Stomach smooth muscle (tissue), 2 donors: Measurements from ENCODE around the gene HIRA.
A peak's percentile ranks its signal among the peaks of the same experiment; 100 is the strongest.

Experiments used
- H3K27ac ChIP-seq: one replicate; pipeline ENCODE4 v1.7.0; 2013; ENCODE audit warnings: mild to moderate bottlenecking, low read length, inconsistent platforms
- H3K27me3 ChIP-seq, 2 donors: one replicate each; pipeline ENCODE4 v1.7.0; 2013; ENCODE audit warnings: low read length in 2 of 2; ENCODE audit not compliant: insufficient read depth in 2 of 2, control insufficient read depth in 1 of 2
- H3K36me3 ChIP-seq, 2 donors: one replicate each; pipeline ENCODE4 v1.7.0; 2013; ENCODE audit warnings: low read length in 2 of 2; ENCODE audit not compliant: control insufficient read depth in 2 of 2, insufficient read depth in 2 of 2
- H3K4me1 ChIP-seq: one replicate; pipeline ENCODE4 v1.7.0; 2013; ENCODE audit warnings: low read length; ENCODE audit not compliant: control insufficient read depth, insufficient read depth
- H3K4me3 ChIP-seq, 2 donors: one replicate each; pipeline ENCODE4 v1.7.0; 2013; ENCODE audit warnings: low read length in 2 of 2
- H3K9ac ChIP-seq, 2 donors: one replicate each; pipeline ENCODE4 v1.7.0; 2013; ENCODE audit warnings: low read length in 2 of 2, mild to moderate bottlenecking in 1 of 2
- H3K9me3 ChIP-seq, 2 donors: one replicate each; pipeline ENCODE4 v1.7.0; 2013; ENCODE audit warnings: low read length in 2 of 2; ENCODE audit not compliant: control insufficient read depth in 2 of 2
- donor health status: healthy.
- donor health status: Pancreatic carcinoma.

Gene HIRA, protein sequence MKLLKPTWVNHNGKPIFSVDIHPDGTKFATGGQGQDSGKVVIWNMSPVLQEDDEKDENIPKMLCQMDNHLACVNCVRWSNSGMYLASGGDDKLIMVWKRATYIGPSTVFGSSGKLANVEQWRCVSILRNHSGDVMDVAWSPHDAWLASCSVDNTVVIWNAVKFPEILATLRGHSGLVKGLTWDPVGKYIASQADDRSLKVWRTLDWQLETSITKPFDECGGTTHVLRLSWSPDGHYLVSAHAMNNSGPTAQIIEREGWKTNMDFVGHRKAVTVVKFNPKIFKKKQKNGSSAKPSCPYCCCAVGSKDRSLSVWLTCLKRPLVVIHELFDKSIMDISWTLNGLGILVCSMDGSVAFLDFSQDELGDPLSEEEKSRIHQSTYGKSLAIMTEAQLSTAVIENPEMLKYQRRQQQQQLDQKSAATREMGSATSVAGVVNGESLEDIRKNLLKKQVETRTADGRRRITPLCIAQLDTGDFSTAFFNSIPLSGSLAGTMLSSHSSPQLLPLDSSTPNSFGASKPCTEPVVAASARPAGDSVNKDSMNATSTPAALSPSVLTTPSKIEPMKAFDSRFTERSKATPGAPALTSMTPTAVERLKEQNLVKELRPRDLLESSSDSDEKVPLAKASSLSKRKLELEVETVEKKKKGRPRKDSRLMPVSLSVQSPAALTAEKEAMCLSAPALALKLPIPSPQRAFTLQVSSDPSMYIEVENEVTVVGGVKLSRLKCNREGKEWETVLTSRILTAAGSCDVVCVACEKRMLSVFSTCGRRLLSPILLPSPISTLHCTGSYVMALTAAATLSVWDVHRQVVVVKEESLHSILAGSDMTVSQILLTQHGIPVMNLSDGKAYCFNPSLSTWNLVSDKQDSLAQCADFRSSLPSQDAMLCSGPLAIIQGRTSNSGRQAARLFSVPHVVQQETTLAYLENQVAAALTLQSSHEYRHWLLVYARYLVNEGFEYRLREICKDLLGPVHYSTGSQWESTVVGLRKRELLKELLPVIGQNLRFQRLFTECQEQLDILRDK

DNA sequence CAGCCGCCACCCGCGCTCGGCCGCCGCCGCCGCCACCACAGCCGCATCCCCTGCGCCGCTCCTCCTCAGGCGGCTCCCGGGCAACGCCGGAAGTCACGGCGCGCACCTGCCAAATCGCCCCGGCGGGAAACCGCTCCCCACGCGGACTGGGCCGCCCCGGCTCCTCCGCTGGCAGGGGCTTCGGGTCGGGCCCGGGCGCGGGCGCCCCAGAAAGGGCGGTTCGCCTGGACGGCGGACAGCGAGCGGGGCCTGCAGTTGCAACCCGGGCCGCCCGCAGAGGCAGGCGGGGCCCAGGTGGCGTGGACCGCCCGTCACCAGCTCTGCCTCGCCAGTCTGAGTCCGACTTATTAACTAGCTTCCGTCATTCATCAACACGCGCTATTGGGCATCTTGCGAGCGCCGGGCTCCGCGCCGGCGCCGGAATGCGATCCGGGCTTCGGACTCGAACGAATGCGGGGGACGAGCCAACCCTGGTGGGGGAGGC is at the start of gene HIRA:
Gene HIRA, minus strand, starts transcription at position 85 of the 484 bp plus-strand sequence. CDS start 257 bp downstream, outside the sequence.
- Histone ChIP-seq H3K27ac (peak within 1 kb of the TSS; percentile 95), H3K4me3 (peak within 1 kb of the TSS; percentile 86 to 95), H3K27me3 (no peaks in the 10 kb centered on the region), H3K9me3 (no peaks in the 10 kb centered on the region), H3K36me3 (peaks cover 14% of the 10 kb centered on the region in 2 donors), H3K9ac (peak within 1 kb of the TSS; percentile 94 to 95), H3K4me1 (peaks cover 20% of the 10 kb centered on the region)

DNA sequence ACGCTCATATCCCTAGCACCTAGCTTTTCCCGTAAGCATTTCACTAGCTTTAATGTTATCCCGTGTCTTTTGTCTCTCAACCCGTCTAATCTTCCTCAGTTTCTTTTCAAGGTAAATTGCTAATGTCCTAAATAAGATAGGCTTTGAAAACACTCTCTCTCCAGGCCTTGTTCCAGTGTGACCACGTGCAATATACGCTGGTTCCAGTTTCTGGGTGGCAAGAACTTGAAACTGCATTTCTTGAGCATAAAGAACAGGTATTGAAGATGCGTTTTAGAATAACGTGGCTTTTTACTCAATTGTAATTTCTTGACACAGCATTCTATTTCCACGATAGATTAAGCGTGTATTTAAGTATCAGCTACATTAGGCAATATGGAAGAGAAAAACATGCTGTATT is 49.3 kb upstream of the HIRA start:
- Histone ChIP-seq H3K4me1 (peaks cover 14% of the 10 kb centered on the region), H3K27me3 (no peaks in the 10 kb centered on the region), H3K27ac (no peak overlapping the region), H3K9ac (no peak overlapping the region), H3K4me3 (no peak overlapping the region), H3K36me3 (peaks cover 0 to 4% of the 10 kb centered on the region in 2 donors), H3K9me3 (no peaks in the 10 kb centered on the region)

DNA sequence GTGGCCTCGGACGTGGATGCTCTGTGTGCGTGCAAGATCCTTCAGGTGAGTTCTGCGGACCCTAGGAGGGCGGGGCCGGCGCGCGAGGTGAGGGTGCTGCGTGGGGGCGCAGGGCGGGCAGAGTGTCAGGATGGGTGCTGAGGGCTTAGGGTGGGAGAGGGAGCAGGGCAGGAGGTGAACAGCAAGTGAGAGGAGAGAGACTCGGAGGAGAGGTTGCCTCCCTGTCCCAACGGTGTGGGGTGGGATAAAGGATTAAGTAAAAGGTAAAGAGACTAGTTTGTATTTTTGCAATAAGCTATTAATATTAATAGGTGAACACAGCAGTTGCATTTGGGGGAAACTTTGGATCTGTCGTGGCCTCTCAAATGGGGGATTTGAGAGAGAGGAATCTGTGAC is 48.6 kb upstream of the HIRA start:
- peak overlapping the region; percentile 34 to 96 for H3K4me3 ChIP-seq
- H3K36me3 ChIP-seq: peaks cover 0 to 8% of the 10 kb centered on the region in 2 donors
- no peak overlapping the region for H3K9ac ChIP-seq
- peaks cover 14% of the 10 kb centered on the region for H3K4me1 ChIP-seq
- H3K9me3 ChIP-seq: no peaks in the 10 kb centered on the region
- H3K27me3 ChIP-seq: no peaks in the 10 kb centered on the region
- H3K27ac ChIP-seq: no peak overlapping the region

DNA sequence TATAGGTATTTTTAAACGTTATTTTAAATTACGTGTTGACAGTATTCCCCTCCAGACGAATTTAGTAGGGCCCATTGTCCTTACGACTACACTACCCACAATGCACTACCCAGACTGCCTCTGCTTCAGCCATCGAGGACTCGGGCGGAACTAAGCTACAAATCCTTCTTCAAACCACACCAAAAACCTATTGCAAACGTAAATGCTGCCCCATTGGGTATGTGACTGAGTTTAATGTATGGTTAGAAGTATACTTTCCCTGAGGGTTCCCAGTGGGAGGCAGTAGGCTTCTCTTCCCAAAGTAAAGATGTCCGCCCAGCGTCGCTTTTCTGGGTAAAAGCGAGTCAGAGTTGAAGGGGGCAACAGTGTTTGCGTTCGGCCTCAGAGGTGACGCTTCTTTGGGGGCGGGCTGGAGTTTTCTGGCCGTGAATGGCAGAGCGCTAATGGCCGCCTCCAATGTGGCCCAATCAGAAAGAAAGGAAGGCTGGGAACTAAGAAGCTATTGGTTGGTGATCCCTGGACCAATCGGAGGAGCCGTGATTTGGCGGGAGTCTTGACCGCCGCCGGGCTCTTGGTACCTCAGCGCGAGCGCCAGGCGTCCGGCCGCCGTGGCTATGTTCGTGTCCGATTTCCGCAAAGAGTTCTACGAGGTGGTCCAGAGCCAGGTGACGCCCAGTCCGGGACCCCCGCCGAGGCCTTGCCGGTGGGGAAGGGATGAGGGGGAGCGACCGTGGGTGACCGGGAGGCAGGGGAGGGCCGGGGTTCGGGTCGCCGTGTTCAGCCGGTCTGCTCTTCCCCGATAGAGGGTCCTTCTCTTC is 48.0 kb upstream of the HIRA start, which contains the start of gene CDC45:
Gene CDC45, plus strand, starts transcription at position 566 of the 818 bp plus-strand sequence. Its CDS starts 49 bp downstream, at position 615.
- Histone ChIP-seq H3K36me3 (peaks cover 0 to 11% of the 10 kb centered on the region in 2 donors), H3K27me3 (no peaks in the 10 kb centered on the region), H3K9me3 (no peaks in the 10 kb centered on the region), H3K4me3 (peak within 1 kb of the TSS; percentile 96 to 99), H3K27ac (peak within 1 kb of the TSS; percentile 100), H3K9ac (peak within 1 kb of the TSS; percentile 76 to 99), H3K4me1 (peaks cover 14% of the 10 kb centered on the region)

DNA sequence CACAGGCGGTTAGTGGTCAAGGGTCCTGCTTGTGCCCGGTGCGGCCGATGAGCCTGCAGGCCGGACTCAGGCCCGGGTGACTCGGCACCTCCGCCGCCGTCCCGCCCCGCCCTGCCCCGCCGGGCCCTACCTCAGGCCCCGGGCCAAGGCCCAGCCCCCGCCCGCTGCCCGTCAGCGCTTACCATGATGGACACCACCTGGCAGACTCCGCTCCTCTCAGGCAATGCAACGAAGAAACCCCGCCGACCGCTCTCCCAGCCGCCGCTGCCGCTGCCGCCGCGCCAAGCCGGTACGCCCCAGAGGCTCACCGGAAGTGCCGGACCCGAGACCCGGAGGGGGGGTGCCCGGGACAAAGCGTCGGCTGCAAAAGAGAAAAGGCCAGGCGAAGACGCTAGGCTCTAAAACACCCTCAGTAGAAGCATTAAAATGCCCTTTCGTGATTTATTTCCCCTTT is 47.4 kb upstream of the HIRA start, which contains the start of gene UFD1:
Gene UFD1, minus strand, starts transcription at position 293 of the 454 bp plus-strand sequence. Its CDS starts 108 bp downstream, at position 185.
- H3K36me3 ChIP-seq: peaks cover 0 to 12% of the 10 kb centered on the region in 2 donors
- H3K4me3 ChIP-seq: peak within 1 kb of the TSS; percentile 96 to 99
- peak within 1 kb of the TSS; percentile 76 to 99 for H3K9ac ChIP-seq
- no peaks in the 10 kb centered on the region for H3K9me3 ChIP-seq
- H3K27ac ChIP-seq: peak within 1 kb of the TSS; percentile 100
- H3K4me1 ChIP-seq: peaks cover 14% of the 10 kb centered on the region
- H3K27me3 ChIP-seq: no peaks in the 10 kb centered on the region

DNA sequence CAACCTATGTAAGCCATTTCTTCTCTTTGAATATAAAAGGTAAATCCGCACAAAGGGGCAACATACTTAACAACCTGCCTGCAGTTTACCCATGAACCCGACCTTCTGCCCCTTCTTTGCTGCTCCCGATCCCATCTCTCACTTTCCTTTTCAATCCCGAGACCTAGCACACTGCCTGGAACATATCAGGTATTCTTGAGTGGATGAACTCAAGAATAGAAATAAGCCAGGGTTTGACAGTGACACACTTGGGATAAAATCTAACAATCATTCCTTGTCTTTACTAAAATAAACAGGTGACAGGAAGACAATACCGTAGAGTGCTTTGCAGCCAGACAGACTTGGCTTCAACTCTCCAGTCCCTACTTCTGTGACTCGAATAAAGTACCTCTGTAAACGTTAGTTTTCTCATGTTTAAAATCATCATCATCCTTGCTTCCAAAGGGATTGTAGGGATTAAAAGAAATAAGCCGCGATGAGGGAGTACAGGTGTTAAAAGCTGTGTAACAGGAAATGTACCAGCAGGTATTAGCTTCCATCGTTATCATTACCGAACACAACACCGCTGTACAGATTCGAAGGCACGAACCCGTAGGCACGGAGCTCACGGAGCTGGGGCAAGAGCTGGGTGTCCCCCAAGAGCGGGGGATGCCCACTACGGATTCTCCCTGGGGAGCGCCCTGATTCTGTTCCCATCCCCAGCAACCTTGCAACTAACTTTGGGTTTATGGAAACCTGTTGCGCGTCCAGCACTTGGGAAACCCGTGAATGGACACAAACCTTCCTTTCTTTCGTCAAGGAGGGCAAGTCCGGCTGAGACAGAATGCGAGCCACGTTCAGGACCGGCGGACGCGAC is 46.7 kb upstream of the HIRA start:
- Histone ChIP-seq H3K9ac (peak overlapping the region; percentile 76 to 89), H3K4me1 (peaks cover 14% of the 10 kb centered on the region), H3K27me3 (no peaks in the 10 kb centered on the region), H3K36me3 (peaks cover 5 to 18% of the 10 kb centered on the region in 2 donors), H3K27ac (peak overlapping the region; percentile 100), H3K9me3 (no peaks in the 10 kb centered on the region), H3K4me3 (peak overlapping the region; percentile 96 to 99)

DNA sequence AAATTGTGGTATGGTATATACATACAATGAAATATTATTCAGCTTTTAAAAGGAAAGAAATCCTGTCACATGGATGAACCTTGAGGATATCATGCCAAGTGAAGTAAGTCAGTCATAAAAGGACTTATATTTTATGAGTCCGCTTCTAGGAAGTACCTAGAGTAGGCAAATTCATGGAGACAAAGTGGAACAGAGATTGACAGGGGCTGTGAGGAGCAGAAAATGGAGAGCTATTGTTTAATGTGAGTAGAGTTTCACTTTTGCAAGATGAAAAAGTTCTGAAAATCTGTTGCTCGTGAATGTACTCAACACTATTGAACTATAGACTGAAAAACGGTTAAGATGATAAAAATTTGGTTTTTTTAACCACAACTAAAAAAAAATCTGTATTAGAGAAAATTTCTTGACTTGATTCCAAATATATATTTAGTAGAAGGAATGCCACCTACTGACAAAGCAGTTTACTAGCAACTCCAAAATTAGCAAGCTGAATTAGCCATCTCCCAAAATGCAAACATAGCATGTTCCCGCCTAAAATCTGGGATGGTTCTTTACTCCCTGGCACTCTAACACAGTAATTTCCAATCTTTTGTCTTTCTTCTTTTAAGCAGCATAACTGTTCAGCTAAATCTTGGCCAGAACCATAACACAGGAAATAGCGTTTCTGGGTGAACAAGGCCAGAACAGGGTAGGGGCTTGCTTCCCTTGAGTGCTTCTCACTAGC is 46.0 kb upstream of the HIRA start:
- Histone ChIP-seq H3K9ac (peak overlapping the region; percentile 76 to 89), H3K9me3 (no peaks in the 10 kb centered on the region), H3K27ac (peak overlapping the region; percentile 100), H3K27me3 (no peaks in the 10 kb centered on the region), H3K4me1 (peaks cover 14% of the 10 kb centered on the region), H3K4me3 (peak overlapping the region; percentile 96 to 99), H3K36me3 (peaks cover 12 to 26% of the 10 kb centered on the region in 2 donors)

DNA sequence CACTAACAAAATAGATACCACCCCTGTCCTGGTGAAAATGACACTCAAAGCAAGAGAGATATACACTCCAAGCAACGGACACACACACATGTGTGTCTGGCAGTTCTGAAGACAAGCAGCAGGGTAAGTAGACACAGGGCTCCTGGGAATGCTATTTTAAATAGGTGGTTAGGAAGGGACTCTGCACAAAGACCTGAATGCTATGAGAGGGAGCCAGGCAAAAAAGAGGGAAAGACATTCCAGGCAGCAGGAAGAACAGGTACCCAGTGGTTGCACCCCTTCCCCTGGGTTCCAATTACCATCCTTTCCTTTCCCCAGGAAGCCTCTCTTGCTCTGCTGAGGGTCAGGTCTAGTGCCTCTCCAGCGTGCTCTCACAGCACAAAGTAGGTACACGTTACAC is 44.5 kb upstream of the HIRA start:
- H3K4me1 ChIP-seq: peaks cover 17% of the 10 kb centered on the region
- no peak overlapping the region for H3K4me3 ChIP-seq
- H3K27me3 ChIP-seq: no peaks in the 10 kb centered on the region
- no peak overlapping the region for H3K27ac ChIP-seq
- H3K9ac ChIP-seq: no peak overlapping the region
- H3K36me3 ChIP-seq: peaks cover 23 to 37% of the 10 kb centered on the region in 2 donors
- no peaks in the 10 kb centered on the region for H3K9me3 ChIP-seq

DNA sequence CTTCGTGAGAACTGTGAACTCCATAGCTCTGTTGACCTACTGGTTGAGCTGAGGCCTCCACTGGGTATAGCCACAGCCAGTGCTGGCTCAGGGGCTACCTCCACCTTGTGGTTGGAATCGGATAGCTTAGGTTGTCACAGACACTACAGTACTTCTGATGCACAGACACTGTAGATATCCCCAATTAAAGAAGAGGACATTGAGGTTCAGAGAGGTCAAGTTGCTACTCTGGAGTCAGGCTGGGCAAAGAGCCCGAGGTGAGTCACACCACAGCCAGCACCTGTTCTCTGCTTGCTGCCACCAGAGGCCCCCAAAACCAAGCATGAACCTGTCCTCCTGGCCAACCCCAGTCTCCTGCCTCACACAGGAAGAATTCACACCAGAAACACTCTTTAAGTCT is 42.0 kb upstream of the HIRA start:
- Histone ChIP-seq H3K4me3 (no peak overlapping the region), H3K9ac (no peak overlapping the region), H3K4me1 (peaks cover 11% of the 10 kb centered on the region), H3K27me3 (no peaks in the 10 kb centered on the region), H3K9me3 (no peaks in the 10 kb centered on the region), H3K27ac (no peak overlapping the region), H3K36me3 (peaks cover 45 to 58% of the 10 kb centered on the region in 2 donors)
